HFFc6 (cell line): ENCODE results near the gene SPATA32. TPM values are rescaled to one million over a fixed set of nuclear protein-coding genes. Genes with fewer than 3 reads are reported as not detected.

Source experiments
- DNase-seq: peaks from one replicate; pipeline ENCODE4 v3.0.0-alpha.2; 2018
- H3K27ac Mint-ChIP-seq: 2 replicates; pipeline ENCODE4 v1.8.0; 2020; ENCODE audit warnings: mild to moderate bottlenecking, mixed read lengths
- H3K27me3 Mint-ChIP-seq: 2 replicates; pipeline ENCODE4 v1.8.0; 2021; ENCODE audit warnings: mild to moderate bottlenecking, moderate library complexity, mixed read lengths; ENCODE audit not compliant: insufficient read depth
- H3K36me3 Mint-ChIP-seq: 2 replicates; pipeline ENCODE4 v1.8.0; 2021; ENCODE audit warnings: low read depth, mixed read lengths
- H3K4me1 Mint-ChIP-seq: 2 replicates; pipeline ENCODE4 v1.8.0; 2020; ENCODE audit warnings: low read depth, mixed read lengths
- H3K4me3 Mint-ChIP-seq: 2 replicates; pipeline ENCODE4 v1.8.0; 2020; ENCODE audit warnings: mild to moderate bottlenecking, moderate library complexity, mixed read lengths
- H3K9me3 Mint-ChIP-seq: 2 replicates; pipeline ENCODE4 v1.8.0; 2020; ENCODE audit warnings: mild to moderate bottlenecking, mixed read lengths
- CTCF ChIP-seq: fragments of 200-600 bp; sonication (generic); IDR thresholded peaks from 2 replicates; pipeline ENCODE4 v1.5.0; 2021; ENCODE audit warnings: antibody characterized with exemption, mild to moderate bottlenecking
- total RNA-seq, 6 experiments: library from RNA; stranded (reverse); fragmentation: NEBNext Ultra II Directional; extraction: Animal tissue kit (Norgen Biotek cat#: 25700); gene quantifications; 2 replicates in 1 of 6; 3 replicates in 5 of 6; pipeline ENCODE4 v1.2.3, GENCODE V29; 2021

Gene SPATA32
- total RNA-seq, 6 experiments from 2014 or later, result 0.11 TPM; not detected in 5

- H3K9me3 Mint-ChIP-seq, result no peaks in the 10 kb centered on the region
- H3K36me3 Mint-ChIP-seq, result no peaks in the 10 kb centered on the region
- TF ChIP-seq CTCF, result peak; percentile 61
- H3K4me3 Mint-ChIP-seq, result no peak overlapping the region
- H3K27me3 Mint-ChIP-seq, result peaks cover 6% of the 10 kb centered on the region
- peaks cover 35% of the 10 kb centered on the region for H3K4me1 Mint-ChIP-seq
- no peak for DNase-seq
- H3K27ac Mint-ChIP-seq, result no peak overlapping the region
Measured at GRCh38 chr17:45231481-45232116, 30.3 kb downstream of the SPATA32 start.

- TF ChIP-seq CTCF, result no peak
- Mint-ChIP-seq H3K27me3 (peaks cover 6% of the 10 kb centered on the region), H3K27ac (peak overlapping the region; percentile 29; the same call in 1 of the 2 replicates), H3K36me3 (no peaks in the 10 kb centered on the region), H3K4me3 (no peak overlapping the region), H3K9me3 (no peaks in the 10 kb centered on the region), H3K4me1 (peaks cover 41% of the 10 kb centered on the region)
- DNase-seq, result peak; percentile 15
Measured at GRCh38 chr17:45230787-45231480, 31.0 kb downstream of the SPATA32 start.

GRCh38 chr17:45230410-45230786 is 31.5 kb downstream of the SPATA32 start:
- Mint-ChIP-seq H3K9me3 (no peaks in the 10 kb centered on the region), H3K4me1 (peaks cover 47% of the 10 kb centered on the region), H3K27ac (peak overlapping the region; percentile 29), H3K4me3 (no peak overlapping the region), H3K27me3 (peaks cover 3% of the 10 kb centered on the region), H3K36me3 (no peaks in the 10 kb centered on the region)
- no peak for TF ChIP-seq CTCF
- no peak for DNase-seq

GRCh38 chr17:45229681-45230409 is 32.0 kb downstream of the SPATA32 start:
- Mint-ChIP-seq H3K36me3 (no peaks in the 10 kb centered on the region), H3K27ac (peak overlapping the region; percentile 86), H3K4me1 (peaks cover 51% of the 10 kb centered on the region), H3K9me3 (no peaks in the 10 kb centered on the region), H3K4me3 (no peak overlapping the region), H3K27me3 (peaks cover 3% of the 10 kb centered on the region)
- TF ChIP-seq CTCF, result no peak
- DNase-seq, result no peak

GRCh38 chr17:45228763-45229539 is 32.9 kb downstream of the SPATA32 start:
- Mint-ChIP-seq H3K9me3 (no peaks in the 10 kb centered on the region), H3K4me1 (peaks cover 51% of the 10 kb centered on the region), H3K36me3 (no peaks in the 10 kb centered on the region), H3K27me3 (peaks cover 3% of the 10 kb centered on the region), H3K4me3 (peak overlapping the region; percentile 37; the same call in 1 of the 2 replicates), H3K27ac (peak overlapping the region; percentile 86)
- no peak; the same call in 1 of the 2 replicates for TF ChIP-seq CTCF
- DNase-seq, result peak; percentile 71
